CD14-positive monocyte (primary cell): Measurements from ENCODE around the gene ZNF683. TPM values are rescaled to one million over a fixed set of nuclear protein-coding genes. Genes with fewer than 3 reads are reported as not detected.

ENCODE experiments used
- DNase-seq, 3 donors: peaks; one replicate each; pipeline ENCODE4 v3.0.0-alpha.2; 2011 to 2022
- H2AFZ ChIP-seq: 2 replicates; pipeline ENCODE4 v1.6.0; 2012; ENCODE audit warnings: mild to moderate bottlenecking, low read depth, low read length, inconsistent platforms; ENCODE audit not compliant: insufficient read depth, poor library complexity, severe bottlenecking
- H3K27ac ChIP-seq, 2 donors: 1 replicate in 1 of 2; 2 replicates in 1 of 2; pipeline ENCODE4 v1.5.1; 2012 to 2013; ENCODE audit warnings: low read length in 2 of 2, control low read depth in 1 of 2, inconsistent platforms in 1 of 2, low read depth in 1 of 2, mild to moderate bottlenecking in 1 of 2
- H3K27me3 ChIP-seq, 2 donors: one replicate each; pipeline versions ENCODE4 v1.6.0 to v1.6.1; 2011 to 2013; ENCODE audit warnings: low read length in 2 of 2; ENCODE audit not compliant: control insufficient read depth in 2 of 2, insufficient read depth in 2 of 2
- H3K36me3 ChIP-seq, 2 donors: replicated peaks in 1 of 2; 1 replicate in 1 of 2; 2 replicates in 1 of 2; pipeline versions ENCODE4 v1.5.1 to v1.6.1; 2012 to 2013; ENCODE audit warnings: low read length in 2 of 2, control low read depth in 1 of 2, inconsistent platforms in 1 of 2, mild to moderate bottlenecking in 1 of 2; ENCODE audit not compliant: insufficient read depth in 2 of 2, control insufficient read depth in 1 of 2
- H3K4me1 ChIP-seq, 2 donors: 1 replicate in 1 of 2; 2 replicates in 1 of 2; pipeline versions ENCODE4 v1.5.1 to v1.6.1; 2012 to 2013; ENCODE audit warnings: low read length in 2 of 2, control low read depth in 1 of 2, inconsistent platforms in 1 of 2, mild to moderate bottlenecking in 1 of 2, moderate library complexity in 1 of 2; ENCODE audit not compliant: insufficient read depth in 2 of 2, control insufficient read depth in 1 of 2
- H3K4me2 ChIP-seq: replicated peaks from 2 replicates; pipeline ENCODE3; 2012; ENCODE audit warnings: low read length, moderate library complexity, mild to moderate bottlenecking; ENCODE audit not compliant: poor library complexity, severe bottlenecking; ENCODE audit errors: extremely low read depth
- H3K4me3 ChIP-seq, 3 experiments: fragments of 200-600 bp in 1 of 3; sonication (generic) in 1 of 3; replicated peaks in 1 of 3; 1 replicate in 2 of 3; 2 replicates in 1 of 3; pipeline ENCODE4 v1.5.1; 2011 to 2013; ENCODE audit warnings: low read length in 3 of 3, mild to moderate bottlenecking in 3 of 3, control low read depth in 2 of 3, low read depth in 2 of 3, inconsistent platforms in 1 of 3, moderate library complexity in 1 of 3
- H3K79me2 ChIP-seq: 2 replicates; pipeline ENCODE4 v1.6.0; 2012; ENCODE audit warnings: mild to moderate bottlenecking, control low read depth, inconsistent platforms, low read length, moderate library complexity; ENCODE audit not compliant: insufficient read depth
- H3K9ac ChIP-seq: 2 replicates; pipeline ENCODE4 v1.6.0; 2017; ENCODE audit warnings: low read length, mild to moderate bottlenecking; ENCODE audit not compliant: insufficient read depth, poor library complexity, severe bottlenecking
- H3K9me3 ChIP-seq, 2 donors: replicated peaks in 1 of 2; 1 replicate in 1 of 2; 2 replicates in 1 of 2; pipeline versions ENCODE4 v1.5.1 to v1.6.1; 2012 to 2013; ENCODE audit warnings: low read length in 2 of 2, control low read depth in 1 of 2; ENCODE audit not compliant: control insufficient read depth in 1 of 2, insufficient read depth in 1 of 2
- H4K20me1 ChIP-seq: 2 replicates; pipeline ENCODE4 v1.6.0; 2012; ENCODE audit warnings: mild to moderate bottlenecking, low read length, control low read depth, moderate library complexity; ENCODE audit not compliant: insufficient read depth
- H3K27ac Mint-ChIP-seq, 7 donors: one replicate each; pipeline ENCODE4 v1.8.0; 2020; ENCODE audit warnings: mild to moderate bottlenecking in 7 of 7, mixed read lengths in 7 of 7, moderate library complexity in 6 of 7, inconsistent platforms in 2 of 7
- H3K27me3 Mint-ChIP-seq, 3 donors: one replicate each; pipeline ENCODE4 v1.8.0; 2021 to 2022; ENCODE audit warnings: low read depth in 3 of 3, mild to moderate bottlenecking in 3 of 3, mixed read lengths in 3 of 3, moderate library complexity in 3 of 3, inconsistent platforms in 1 of 3
- H3K36me3 Mint-ChIP-seq, 2 donors: one replicate each; pipeline ENCODE4 v1.8.0; 2020; ENCODE audit warnings: mixed read lengths in 2 of 2, inconsistent platforms in 1 of 2, mild to moderate bottlenecking in 1 of 2
- H3K4me1 Mint-ChIP-seq: one replicate; pipeline ENCODE4 v1.8.0; 2020; ENCODE audit warnings: mild to moderate bottlenecking, mixed read lengths
- H3K4me3 Mint-ChIP-seq, 2 donors: one replicate each; pipeline ENCODE4 v1.8.0; 2020; ENCODE audit warnings: mild to moderate bottlenecking in 2 of 2, mixed read lengths in 2 of 2, moderate library complexity in 1 of 2
- H3K9me3 Mint-ChIP-seq, 7 donors: one replicate each; pipeline ENCODE4 v1.8.0; 2020 to 2022; ENCODE audit warnings: mixed read lengths in 7 of 7, mild to moderate bottlenecking in 6 of 7, moderate library complexity in 6 of 7, inconsistent platforms in 2 of 7
- CTCF ChIP-seq: fragments of 200-600 bp; IDR thresholded peaks from one replicate; pipeline ENCODE4 v1.8.0; 2022; ENCODE audit warnings: antibody characterized with exemption, mild to moderate bottlenecking
- WGBS: methylation state at CpG from one replicate; pipeline ENCODE4 v1.1.5; 2013; ENCODE audit warnings: missing lambda C conversion rate; ENCODE audit not compliant: insufficient coverage; 5-methylcytosine and 5-hydroxymethylcytosine counted together
- intact Hi-C, 2 donors: fragments of 100-400 bp; cut with micrococcal nuclease; formaldehyde crosslinking; loops; one replicate each; pipeline versions ENCODE4 v1.15.0 to v1.15.1; 2023
- polyA plus RNA-seq, 3 donors: library from polyadenylated mRNA; depleted of rRNA in 1 of 3; unstranded in 2 of 3; stranded (reverse) in 1 of 3; fragments of 300-500 nt in 2 of 3; fragments of >200 nt in 1 of 3; fragmentation: Illumina TruSeq in 2 of 3; gene quantifications; 1 replicate in 2 of 3; 2 replicates in 1 of 3; pipeline ENCODE4 v1.2.3, GENCODE V29; 2012 to 2021

The ZNF683 gene
- polyA plus RNA-seq, 3 donors = not detected

GRCh38 chr1:26367441-26367840 lies 5.1 kb downstream of the ZNF683 start:
- H3K27ac ChIP-seq = no peak overlapping the region
- H3K27me3 ChIP-seq = peaks cover 0 to 14% of the 10 kb centered on the region in 2 donors
- H3K4me1 ChIP-seq = no peaks in the 10 kb centered on the region
- no peaks in the 10 kb centered on the region for H3K79me2 ChIP-seq
- no peak overlapping the region for H2AFZ ChIP-seq
- WGBS = 90% methylated on average over 5 of the region's 6 CpGs
- Mint-ChIP-seq H3K27me3 (peaks cover 19 to 47% (median 30%) of the 10 kb centered on the region in 3 donors), H3K27ac (no peak overlapping the region), H3K9me3 (peaks cover 0 to 3% (median 0%) of the 10 kb centered on the region in 7 donors), H3K36me3 (no peaks in the 10 kb centered on the region), H3K4me3 (no peak overlapping the region), H3K4me1 (peaks cover 16% of the 10 kb centered on the region)
- no peak for TF ChIP-seq CTCF
- no peak overlapping the region for H3K4me2 ChIP-seq
- H3K4me3 ChIP-seq = no peak overlapping the region
- intact Hi-C loops = no loop called here
- no peak overlapping the region for H3K9ac ChIP-seq
- no peaks in the 10 kb centered on the region for H4K20me1 ChIP-seq
- DNase-seq = no peak
- H3K36me3 ChIP-seq = no peaks in the 10 kb centered on the region
- no peaks in the 10 kb centered on the region for H3K9me3 ChIP-seq

GRCh38 chr1:26364956-26365355 lies 7.6 kb downstream of the ZNF683 start:
- no peaks in the 10 kb centered on the region for H3K36me3 ChIP-seq
- H3K9me3 ChIP-seq = no peaks in the 10 kb centered on the region
- Mint-ChIP-seq H3K27me3 (peaks cover 30 to 61% (median 42%) of the 10 kb centered on the region in 3 donors), H3K4me3 (peak overlapping the region in 1 of 2 donors; percentile 57), H3K9me3 (peaks cover 0 to 11% (median 0%) of the 10 kb centered on the region in 7 donors), H3K36me3 (peaks cover 0 to 3% of the 10 kb centered on the region in 2 donors), H3K27ac (peak overlapping the region in 1 of 7 donors; percentile 49), H3K4me1 (peaks cover 21% of the 10 kb centered on the region)
- DNase-seq = no peak
- H3K4me3 ChIP-seq = no peak overlapping the region
- no peak overlapping the region for H3K27ac ChIP-seq
- no peaks in the 10 kb centered on the region for H4K20me1 ChIP-seq
- H3K4me1 ChIP-seq = peaks cover 8 to 9% of the 10 kb centered on the region in 2 donors
- 2% methylated on average over 8 of the region's 9 CpGs for WGBS
- H2AFZ ChIP-seq = no peak overlapping the region
- intact Hi-C loops = loop anchor here (5.0 kb wide), 1 partner anchor 258 kb away; no protein-coding TSS in a partner anchor
- peaks cover 10 to 37% of the 10 kb centered on the region in 2 donors for H3K27me3 ChIP-seq
- no peaks in the 10 kb centered on the region for H3K79me2 ChIP-seq
- H3K4me2 ChIP-seq = no peak overlapping the region
- no peak overlapping the region for H3K9ac ChIP-seq
- TF ChIP-seq CTCF = no peak
